ENCODE data around the gene EPB41L4B. TPM values are rescaled to one million over a fixed set of nuclear protein-coding genes. Genes with fewer than 3 reads are reported as not detected.

Gene EPB41L4B
- total and polyA plus RNA-seq, 2 of the 4 experiments (the other 2 are of a cell fraction) = 0.36 to 0.54 TPM

DNA sequence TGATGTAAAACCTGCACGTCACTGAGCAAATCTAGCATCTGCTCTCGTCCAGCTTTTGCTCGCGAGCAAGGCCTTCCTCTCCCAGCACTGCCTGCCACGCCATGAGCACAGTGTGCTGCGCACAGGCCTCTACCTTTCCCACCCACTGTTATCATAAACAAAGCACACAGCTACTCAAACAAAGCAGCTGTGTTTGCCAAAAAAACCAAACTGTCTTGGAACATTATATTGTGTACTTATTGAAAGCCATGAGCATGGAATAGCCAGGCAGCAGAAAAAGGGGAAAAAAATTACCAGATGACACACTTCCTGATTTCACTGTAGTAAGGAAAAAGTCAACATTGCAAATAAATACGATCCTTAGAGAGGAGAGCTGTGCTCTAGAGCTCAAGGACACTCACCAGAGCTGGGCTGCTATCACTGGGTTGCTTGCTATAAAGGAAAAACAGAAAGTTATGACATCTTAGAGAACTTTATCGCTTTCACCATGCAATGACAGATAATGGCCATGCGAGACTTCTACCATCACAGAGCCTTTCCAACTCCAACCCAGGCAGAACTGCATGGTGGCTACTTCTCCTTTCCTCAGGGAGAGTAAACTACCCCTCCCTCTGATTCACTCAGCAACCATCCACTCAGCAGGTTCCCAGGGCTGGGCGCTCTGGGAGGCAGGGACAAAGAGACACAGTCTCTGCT lies 69.6 kb downstream of the EPB41L4B start:
- CTCF ChIA-PET = interaction anchor here (0.5 kb wide), 1 partner anchor 56 kb away, joined by 3 read pairs; no protein-coding TSS in a partner anchor

More for the DNA sequence above, 69.6 kb downstream of the EPB41L4B start:
- H3K9me1 ChIP-seq (ENCODE audit: insufficient read depth, low read length) = peaks cover 18% of the 10 kb centered on the region; the same call in 1 of the 2 replicates
- no peaks in the 10 kb centered on the region for H3K36me3 ChIP-seq (ENCODE audit: control insufficient read depth, insufficient read depth, low read length)
- POLR2A ChIA-PET (ENCODE audit: unreplicated experiment) = no interaction called here
- H3K4me2 ChIP-seq (ENCODE audit: low read depth, low read length) = peak overlapping the region; percentile 20; the same call in 1 of the 2 replicates
- H4K20me1 ChIP-seq (ENCODE audit: insufficient read depth, low read length) = no peaks in the 10 kb centered on the region
- in situ Hi-C loops (cut with MboI; ENCODE audit: low sequenced_read_pairs) = no loop called here
- H2AK5ac ChIP-seq (ENCODE audit: low read depth, low read length) = peak overlapping the region; percentile 68; the same call in 1 of the 2 replicates
- peak overlapping the region; percentile 45 for H2BK5ac ChIP-seq (ENCODE audit: low read depth, low read length, poor library complexity, severe bottlenecking)
- H3K9ac ChIP-seq (ENCODE audit: low read depth, low read length) = no peak overlapping the region
- no peaks in the 10 kb centered on the region for H3K27me3 ChIP-seq (ENCODE audit: control insufficient read depth, insufficient read depth, low read length)
- peak overlapping the region; percentile 61 for H3K27ac ChIP-seq (ENCODE audit: insufficient read depth, low read length)
- H3K4ac ChIP-seq (ENCODE audit: low read depth, low read length) = peak overlapping the region; percentile 75
- no TSS peak for BruUV-seq (replicated peaks)
- peak overlapping the region; percentile 88 for H2BK120ac ChIP-seq (ENCODE audit: low read depth, low read length)
- no CpG with 5 or more reads among the region's 10 CpGs for WGBS, 2 experiments (ENCODE audit: extremely low coverage in 2 of 2, insufficient read length in 1 of 2)
- H2AK9ac ChIP-seq (replicated peaks; ENCODE audit: low read depth, low read length, poor library complexity) = no peak overlapping the region
- intact Hi-C loops (cut with micrococcal nuclease) = loop anchor here (10.0 kb wide), 1 partner anchor 136 kb away; the partner anchor contains the start of gene TMEM245
- H4K91ac ChIP-seq (ENCODE audit: insufficient read depth, low read depth, low read length) = peak overlapping the region; percentile 70
- peak overlapping the region; percentile 6; the same call in 1 of the 2 replicates for H3K23ac ChIP-seq (ENCODE audit: low read depth, low read length)
- H3K14ac ChIP-seq (replicated peaks; ENCODE audit: low read depth, low read length) = peak overlapping the region; percentile 23
- peak overlapping the region; percentile 70 for H2AFZ ChIP-seq (replicated peaks; ENCODE audit: low read length, poor library complexity)
- H3K56ac ChIP-seq (ENCODE audit: extremely low read depth, insufficient read depth, low read length) = 0 out of 2 replicates have a peak overlapping the region, but pooled peaks have one; percentile 27
- H3K9me3 ChIP-seq (ENCODE audit: control insufficient read depth, insufficient read depth, low read length) = no peaks in the 10 kb centered on the region
- peak overlapping the region; percentile 62; the same call in 2 of the 3 replicates for H2BK15ac ChIP-seq (ENCODE audit: low read depth, low read length)
- peak overlapping the region; percentile 24 for H4K5ac ChIP-seq (ENCODE audit: low read depth, low read length)
- DNase-seq (peak; percentile 65), ATAC-seq (ENCODE audit: low read depth) (peak; percentile 55)
- TF ChIP-seq MAZ (IDR thresholded peaks at IDR 0.05; ENCODE audit: borderline replicate concordance, low read depth, low read length) (peak; percentile 58; the same call in 1 of the 2 replicates), RAD21 (IDR thresholded peaks at IDR 0.05; ENCODE audit: low read length) (no peak)
- H2BK20ac ChIP-seq (ENCODE audit: low read depth, low read length) = peak overlapping the region; percentile 35; the same call in 1 of the 2 replicates
- H3K4me3 ChIP-seq (ENCODE audit: insufficient read depth, low read depth, low read length) = no peak overlapping the region
- peak overlapping the region; percentile 48 to 52; a peak in 2 of 4 replicates for H4K8ac ChIP-seq (ENCODE audit: low read depth in 2 of 2, low read length in 2 of 2)
- dilution Hi-C loops (cut with HindIII; ENCODE audit: low sequenced_read_pairs, unreplicated experiment) = no loop called here
- H3K18ac ChIP-seq (ENCODE audit: low read depth, low read length) = peak overlapping the region; percentile 78
- peaks cover 27% of the 10 kb centered on the region for H3K4me1 ChIP-seq (ENCODE audit: control insufficient read depth, insufficient read depth, low read length)
- no peaks in the 10 kb centered on the region for H3K79me1 ChIP-seq (ENCODE audit: low read depth in 1 of 2, low read length in 2 of 2)

Measured in IMR-90 (cell line).